Measurements from ENCODE around the gene MPPED1. TPM values are rescaled to one million over a fixed set of nuclear protein-coding genes. Genes with fewer than 3 reads are reported as not detected.

Gene MPPED1
- total and polyA plus RNA-seq, 2 experiments from 2014 or later: 0.30 to 0.97 TPM

DNA sequence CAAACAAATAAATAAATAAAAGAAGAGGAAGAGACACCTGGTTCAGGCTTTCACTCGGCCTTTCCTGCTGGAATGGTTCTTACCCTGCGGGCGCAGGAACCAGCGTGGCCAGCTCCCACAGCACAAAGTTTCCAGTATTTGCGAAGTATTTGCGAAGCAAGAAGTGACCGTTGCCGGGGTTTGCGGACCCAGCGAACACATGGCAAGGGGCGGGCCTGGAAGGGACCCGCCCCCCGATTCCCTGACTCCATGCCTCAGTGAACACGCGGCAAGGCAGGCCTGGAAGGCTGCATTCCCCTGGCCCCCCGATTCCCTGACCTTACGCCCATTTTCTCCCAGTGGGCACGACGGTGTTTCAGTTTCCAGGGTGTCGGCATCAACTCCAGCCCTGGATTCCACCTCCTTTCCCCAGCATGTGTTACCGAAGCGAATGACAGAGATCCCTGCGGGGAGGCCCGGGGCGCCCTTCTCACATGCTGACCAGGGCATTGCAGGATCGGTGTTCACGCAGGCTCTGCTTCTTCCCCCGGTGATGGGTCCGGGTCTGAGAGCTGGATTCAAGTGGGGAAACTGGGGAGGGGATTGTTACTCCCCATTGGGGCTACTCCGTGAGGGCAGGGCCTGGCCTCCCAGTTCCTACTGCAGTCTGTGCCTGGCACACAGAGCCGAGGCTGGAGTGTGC is 102.8 kb downstream of the MPPED1 start:
- DNase-seq (ENCODE audit: low spot score): no peak
- Histone ChIP-seq H3K9me3 (ENCODE audit: low read depth) (no peaks in the 10 kb centered on the region), H3K4me1 (ENCODE audit: insufficient read depth) (no peaks in the 10 kb centered on the region), H3K27me3 (no peaks in the 10 kb centered on the region), H3K27ac (no peak overlapping the region), H3K4me3 (no peak overlapping the region), H3K79me2 (no peaks in the 10 kb centered on the region), H2AFZ (no peak overlapping the region), H3K9me2 (replicated peaks; ENCODE audit: insufficient read depth) (no peaks in the 10 kb centered on the region), H3K36me3 (replicated peaks; ENCODE audit: insufficient read depth, low read depth) (no peaks in the 10 kb centered on the region), H4K20me1 (ENCODE audit: insufficient read depth, poor library complexity, severe bottlenecking) (no peaks in the 10 kb centered on the region), H3K4me2 (no peak overlapping the region)
- 86% methylated on average over 31 of the region's 31 CpGs for WGBS (ENCODE audit: low lambda C conversion rate, missing lambda C conversion rate)
- TF ChIP-seq, protein P1, sequence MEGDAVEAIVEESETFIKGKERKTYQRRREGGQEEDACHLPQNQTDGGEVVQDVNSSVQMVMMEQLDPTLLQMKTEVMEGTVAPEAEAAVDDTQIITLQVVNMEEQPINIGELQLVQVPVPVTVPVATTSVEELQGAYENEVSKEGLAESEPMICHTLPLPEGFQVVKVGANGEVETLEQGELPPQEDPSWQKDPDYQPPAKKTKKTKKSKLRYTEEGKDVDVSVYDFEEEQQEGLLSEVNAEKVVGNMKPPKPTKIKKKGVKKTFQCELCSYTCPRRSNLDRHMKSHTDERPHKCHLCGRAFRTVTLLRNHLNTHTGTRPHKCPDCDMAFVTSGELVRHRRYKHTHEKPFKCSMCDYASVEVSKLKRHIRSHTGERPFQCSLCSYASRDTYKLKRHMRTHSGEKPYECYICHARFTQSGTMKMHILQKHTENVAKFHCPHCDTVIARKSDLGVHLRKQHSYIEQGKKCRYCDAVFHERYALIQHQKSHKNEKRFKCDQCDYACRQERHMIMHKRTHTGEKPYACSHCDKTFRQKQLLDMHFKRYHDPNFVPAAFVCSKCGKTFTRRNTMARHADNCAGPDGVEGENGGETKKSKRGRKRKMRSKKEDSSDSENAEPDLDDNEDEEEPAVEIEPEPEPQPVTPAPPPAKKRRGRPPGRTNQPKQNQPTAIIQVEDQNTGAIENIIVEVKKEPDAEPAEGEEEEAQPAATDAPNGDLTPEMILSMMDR (IDR thresholded peaks at IDR 0.05; ENCODE audit: poor library complexity): no peak
- TF ChIP-seq EZH2 (IDR thresholded peaks at IDR 0.05; ENCODE audit: borderline replicate concordance) (no peak), EZH2phosphoT487 (IDR thresholded peaks at IDR 0.05; ENCODE audit: low read depth, severe bottlenecking, unreplicated experiment) (no peak)

DNA sequence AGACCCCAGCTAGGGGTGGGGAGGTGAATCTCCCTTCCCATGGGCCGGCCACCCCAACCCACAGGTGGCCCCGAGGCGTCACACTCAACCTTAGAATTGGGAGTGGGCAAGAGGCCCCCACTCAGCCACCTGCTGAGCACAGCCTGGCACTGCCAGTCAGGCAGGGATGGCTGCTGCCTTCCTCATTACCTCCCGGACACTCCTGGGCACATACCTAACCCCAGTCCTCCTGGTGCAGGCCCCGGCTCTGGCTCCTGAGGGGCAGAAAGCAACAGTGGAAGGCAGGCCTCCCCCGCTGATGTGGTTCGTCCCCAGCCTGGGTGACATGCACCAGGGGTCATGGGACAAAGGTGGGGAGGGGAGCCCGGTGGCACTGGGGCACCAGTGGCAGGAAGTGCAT is 103.6 kb downstream of the MPPED1 start:
- no peaks in the 10 kb centered on the region for H3K4me1 ChIP-seq (ENCODE audit: insufficient read depth)
- H3K27me3 ChIP-seq: no peaks in the 10 kb centered on the region
- H4K20me1 ChIP-seq (ENCODE audit: insufficient read depth, poor library complexity, severe bottlenecking): no peaks in the 10 kb centered on the region
- H3K9me3 ChIP-seq (ENCODE audit: low read depth): no peaks in the 10 kb centered on the region
- no peaks in the 10 kb centered on the region for H3K9me2 ChIP-seq (replicated peaks; ENCODE audit: insufficient read depth)
- no peak overlapping the region for H3K4me3 ChIP-seq
- TF ChIP-seq, protein P1 (IDR thresholded peaks at IDR 0.05; ENCODE audit: poor library complexity): no peak
- TF ChIP-seq EZH2phosphoT487 (IDR thresholded peaks at IDR 0.05; ENCODE audit: low read depth, severe bottlenecking, unreplicated experiment): no peak
- no peak for TF ChIP-seq EZH2 (IDR thresholded peaks at IDR 0.05; ENCODE audit: borderline replicate concordance)
- no peaks in the 10 kb centered on the region for H3K79me2 ChIP-seq
- no peaks in the 10 kb centered on the region for H3K36me3 ChIP-seq (replicated peaks; ENCODE audit: insufficient read depth, low read depth)
- H3K4me2 ChIP-seq: no peak overlapping the region
- 94% methylated on average over 8 of the region's 8 CpGs for WGBS (ENCODE audit: low lambda C conversion rate, missing lambda C conversion rate)
- H2AFZ ChIP-seq: no peak overlapping the region
- no peak for DNase-seq (ENCODE audit: low spot score)
- H3K27ac ChIP-seq: no peak overlapping the region

- H3K79me2 ChIP-seq: no peaks in the 10 kb centered on the region
- no peaks in the 10 kb centered on the region for H3K27me3 ChIP-seq
- no peak for DNase-seq (ENCODE audit: low spot score)
- H3K27ac ChIP-seq: no peak overlapping the region
- no peak overlapping the region for H3K4me2 ChIP-seq
- no peak overlapping the region for H2AFZ ChIP-seq
- H3K9me3 ChIP-seq (ENCODE audit: low read depth): no peaks in the 10 kb centered on the region
- TF ChIP-seq EZH2 (IDR thresholded peaks at IDR 0.05; ENCODE audit: borderline replicate concordance): no peak
- TF ChIP-seq, protein P1 (IDR thresholded peaks at IDR 0.05; ENCODE audit: poor library complexity): no peak
- 76% methylated on average over 13 of the region's 13 CpGs for WGBS (ENCODE audit: low lambda C conversion rate, missing lambda C conversion rate)
- no peaks in the 10 kb centered on the region for H3K9me2 ChIP-seq (replicated peaks; ENCODE audit: insufficient read depth)
- no peaks in the 10 kb centered on the region for H4K20me1 ChIP-seq (ENCODE audit: insufficient read depth, poor library complexity, severe bottlenecking)
- H3K4me3 ChIP-seq: no peak overlapping the region
- no peaks in the 10 kb centered on the region for H3K36me3 ChIP-seq (replicated peaks; ENCODE audit: insufficient read depth, low read depth)
- no peaks in the 10 kb centered on the region for H3K4me1 ChIP-seq (ENCODE audit: insufficient read depth)
These were observed 104.1 kb downstream of the MPPED1 start for GRCh38 chr22:43515902-43516301.

Measured in hepatocyte (in vitro differentiated cells).